ENCODE data around the gene RHOBTB1. TPM values are rescaled to one million over a fixed set of nuclear protein-coding genes. Genes with fewer than 3 reads are reported as not detected.

RHOBTB1 gene
- total RNA-seq, 4 donors from 2014 or later = 2.4 to 6.9 (median 4.2) TPM

- no peak for TF ChIP-seq POLR2A (IDR thresholded peaks at IDR 0.05)
- TF ChIP-seq, protein P1, sequence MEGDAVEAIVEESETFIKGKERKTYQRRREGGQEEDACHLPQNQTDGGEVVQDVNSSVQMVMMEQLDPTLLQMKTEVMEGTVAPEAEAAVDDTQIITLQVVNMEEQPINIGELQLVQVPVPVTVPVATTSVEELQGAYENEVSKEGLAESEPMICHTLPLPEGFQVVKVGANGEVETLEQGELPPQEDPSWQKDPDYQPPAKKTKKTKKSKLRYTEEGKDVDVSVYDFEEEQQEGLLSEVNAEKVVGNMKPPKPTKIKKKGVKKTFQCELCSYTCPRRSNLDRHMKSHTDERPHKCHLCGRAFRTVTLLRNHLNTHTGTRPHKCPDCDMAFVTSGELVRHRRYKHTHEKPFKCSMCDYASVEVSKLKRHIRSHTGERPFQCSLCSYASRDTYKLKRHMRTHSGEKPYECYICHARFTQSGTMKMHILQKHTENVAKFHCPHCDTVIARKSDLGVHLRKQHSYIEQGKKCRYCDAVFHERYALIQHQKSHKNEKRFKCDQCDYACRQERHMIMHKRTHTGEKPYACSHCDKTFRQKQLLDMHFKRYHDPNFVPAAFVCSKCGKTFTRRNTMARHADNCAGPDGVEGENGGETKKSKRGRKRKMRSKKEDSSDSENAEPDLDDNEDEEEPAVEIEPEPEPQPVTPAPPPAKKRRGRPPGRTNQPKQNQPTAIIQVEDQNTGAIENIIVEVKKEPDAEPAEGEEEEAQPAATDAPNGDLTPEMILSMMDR (IDR thresholded peaks at IDR 0.05) = no peak
- 82 to 90% methylated on average over 5 of the region's 5 CpGs for WGBS, 2 donors
- no peak for DNase-seq (ENCODE audit: low spot score in 2 of 2)
- intact Hi-C loops (cut with DNase I; ENCODE audit: low total_unique reads) = no loop called here
- H3K4me3 ChIP-seq (ENCODE audit: low read depth, poor library complexity, severe bottlenecking) = no peak overlapping the region
Observed at GRCh38 chr10:60951272-60951724, 7.3 kb upstream of the RHOBTB1 start.

- DNase-seq (ENCODE audit: low spot score in 2 of 2) = no peak
- no peak overlapping the region for H3K4me3 ChIP-seq (ENCODE audit: low read depth, poor library complexity, severe bottlenecking)
- 83 to 88% methylated on average over 3 of the region's 3 CpGs for WGBS, 2 donors
- TF ChIP-seq, protein P1 (IDR thresholded peaks at IDR 0.05) = no peak
- no peak for TF ChIP-seq POLR2A (IDR thresholded peaks at IDR 0.05)
- intact Hi-C loops (cut with DNase I; ENCODE audit: low total_unique reads) = no loop called here
Observed at GRCh38 chr10:60950300-60950699, 6.3 kb upstream of the RHOBTB1 start.

- TF ChIP-seq POLR2A (IDR thresholded peaks at IDR 0.05) = no peak
- TF ChIP-seq, protein P1 (IDR thresholded peaks at IDR 0.05) = no peak
- intact Hi-C loops (cut with DNase I; ENCODE audit: low total_unique reads) = no loop called here
- 94 to 95% methylated on average over 1 of the region's 1 CpG for WGBS, 2 donors
- no peak overlapping the region for H3K4me3 ChIP-seq (ENCODE audit: low read depth, poor library complexity, severe bottlenecking)
- no peak for DNase-seq (ENCODE audit: low spot score in 2 of 2)
Observed at GRCh38 chr10:60948851-60949250, 4.9 kb upstream of the RHOBTB1 start.

- no peak for DNase-seq (ENCODE audit: low spot score in 2 of 2)
- intact Hi-C loops (cut with DNase I; ENCODE audit: low total_unique reads) = no loop called here
- TF ChIP-seq, protein P1 (IDR thresholded peaks at IDR 0.05) = no peak
- TF ChIP-seq POLR2A (IDR thresholded peaks at IDR 0.05) = no peak
- 43 to 55% methylated on average over 4 of the region's 4 CpGs for WGBS, 2 donors
- H3K4me3 ChIP-seq (ENCODE audit: low read depth, poor library complexity, severe bottlenecking) = peak overlapping the region; percentile 73
Observed at GRCh38 chr10:60944910-60945297, 919 bp upstream of the RHOBTB1 start.

DNA sequence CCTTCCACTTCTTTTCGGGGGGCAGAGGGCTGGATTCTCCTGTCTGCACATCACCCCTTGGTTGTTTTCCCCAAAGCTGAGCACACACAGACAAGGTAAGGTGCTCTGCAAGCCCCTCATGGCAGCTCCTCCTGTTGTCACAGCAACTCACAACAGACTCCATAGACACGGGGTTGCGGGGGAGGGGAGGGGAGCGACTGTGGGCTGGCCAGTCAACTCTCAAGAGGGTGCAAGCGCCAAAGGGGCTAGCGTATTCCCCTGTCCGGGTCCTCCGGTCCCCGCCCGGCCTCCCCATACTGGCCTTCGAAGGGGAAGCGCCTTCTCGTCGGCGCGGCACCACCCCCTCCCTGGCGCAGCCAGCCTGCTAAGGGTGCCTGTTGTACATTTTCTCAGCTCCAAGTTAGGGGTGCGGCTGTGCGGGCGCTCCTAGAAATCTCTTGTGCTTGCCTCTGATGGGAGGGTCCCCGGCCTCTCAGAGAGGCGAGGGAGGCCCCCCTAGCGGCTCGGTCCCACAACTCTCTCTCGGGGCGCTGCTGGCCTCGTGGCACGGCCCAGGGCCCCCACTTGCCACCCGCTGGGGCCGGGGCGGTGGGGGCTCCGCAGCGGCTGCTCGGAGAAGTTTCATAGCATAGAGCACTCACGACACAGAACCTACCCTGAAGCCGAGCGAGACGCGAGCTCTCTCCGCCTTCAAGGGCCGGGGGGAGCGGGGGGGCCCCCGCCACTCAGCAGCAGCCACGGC lies 498 bp downstream of the RHOBTB1 start:
- TF ChIP-seq, protein P1 (IDR thresholded peaks at IDR 0.05) = no peak
- no peak for TF ChIP-seq POLR2A (IDR thresholded peaks at IDR 0.05)
- WGBS, 2 donors = 0 to 1% methylated on average over 20 to 24 of the region's 44 CpGs
- intact Hi-C loops (cut with DNase I; ENCODE audit: low total_unique reads) = no loop called here
- DNase-seq (ENCODE audit: low spot score in 2 of 2) = peak; percentile 45 to 91
- peak overlapping the region; percentile 73 for H3K4me3 ChIP-seq (ENCODE audit: low read depth, poor library complexity, severe bottlenecking)
